ENCODE data around the gene TESMIN. TPM values are rescaled to one million over a fixed set of nuclear protein-coding genes. Genes with fewer than 3 reads are reported as not detected.

TESMIN gene
- total RNA-seq, 6 experiments from 2014 or later: 3.9 to 6.1 (median 5.0) TPM

- no peak for DNase-seq
Observed at GRCh38 chr11:68767672-68768071, 16.4 kb upstream of the TESMIN start.

GRCh38 chr11:68766786-68767185 is 15.5 kb upstream of the TESMIN start:
- no peak for TF ChIP-seq CTCF (IDR thresholded peaks at IDR 0.05)
- peaks cover 2% of the 10 kb centered on the region for H3K27me3 Mint-ChIP-seq (ENCODE audit: insufficient read depth)
- H3K36me3 Mint-ChIP-seq (ENCODE audit: low read depth): peaks cover 21% of the 10 kb centered on the region
- H3K4me1 Mint-ChIP-seq (ENCODE audit: low read depth): peaks cover 8% of the 10 kb centered on the region; the same call in 1 of the 2 replicates
- H3K4me3 Mint-ChIP-seq: no peak overlapping the region
- H3K27ac Mint-ChIP-seq: no peak overlapping the region
- no peaks in the 10 kb centered on the region for H3K9me3 Mint-ChIP-seq
- DNase-seq: no peak

More at GRCh38 chr11:68767672-68768071, 16.4 kb upstream of the TESMIN start:
- Mint-ChIP-seq H3K36me3 (ENCODE audit: low read depth) (peaks cover 15% of the 10 kb centered on the region), H3K4me3 (no peak overlapping the region), H3K4me1 (ENCODE audit: low read depth) (peaks cover 8% of the 10 kb centered on the region; the same call in 1 of the 2 replicates), H3K27ac (no peak overlapping the region), H3K27me3 (ENCODE audit: insufficient read depth) (peaks cover 2% of the 10 kb centered on the region), H3K9me3 (no peaks in the 10 kb centered on the region)
- TF ChIP-seq CTCF (IDR thresholded peaks at IDR 0.05): no peak

- no peaks in the 10 kb centered on the region for H3K9me3 Mint-ChIP-seq
- peaks cover 17% of the 10 kb centered on the region for H3K36me3 Mint-ChIP-seq (ENCODE audit: low read depth)
- DNase-seq: no peak
- peaks cover 2% of the 10 kb centered on the region for H3K27me3 Mint-ChIP-seq (ENCODE audit: insufficient read depth)
- H3K4me3 Mint-ChIP-seq: no peak overlapping the region
- no peak for TF ChIP-seq CTCF (IDR thresholded peaks at IDR 0.05)
- peaks cover 8% of the 10 kb centered on the region; the same call in 1 of the 2 replicates for H3K4me1 Mint-ChIP-seq (ENCODE audit: low read depth)
- no peak overlapping the region for H3K27ac Mint-ChIP-seq
Observed at GRCh38 chr11:68764746-68765145, 13.4 kb upstream of the TESMIN start.

GRCh38 chr11:68763926-68764657 is 12.8 kb upstream of the TESMIN start:
- H3K27me3 Mint-ChIP-seq (ENCODE audit: insufficient read depth): peaks cover 2% of the 10 kb centered on the region
- peaks cover 17% of the 10 kb centered on the region for H3K36me3 Mint-ChIP-seq (ENCODE audit: low read depth)
- peak; percentile 11; the same call in 1 of the 2 replicates for TF ChIP-seq CTCF (IDR thresholded peaks at IDR 0.05)
- no peaks in the 10 kb centered on the region for H3K9me3 Mint-ChIP-seq
- H3K4me1 Mint-ChIP-seq (ENCODE audit: low read depth): peaks cover 8% of the 10 kb centered on the region; the same call in 1 of the 2 replicates
- no peak for DNase-seq
- no peak overlapping the region; the same call in 1 of the 2 replicates for H3K27ac Mint-ChIP-seq
- no peak overlapping the region for H3K4me3 Mint-ChIP-seq

GRCh38 chr11:68763181-68763721 is 11.9 kb upstream of the TESMIN start:
- H3K9me3 Mint-ChIP-seq: no peaks in the 10 kb centered on the region
- peaks cover 8% of the 10 kb centered on the region; the same call in 1 of the 2 replicates for H3K4me1 Mint-ChIP-seq (ENCODE audit: low read depth)
- H3K27ac Mint-ChIP-seq: peak overlapping the region; percentile 34; the same call in 1 of the 2 replicates
- H3K27me3 Mint-ChIP-seq (ENCODE audit: insufficient read depth): peaks cover 2% of the 10 kb centered on the region
- no peak for TF ChIP-seq CTCF (IDR thresholded peaks at IDR 0.05)
- H3K36me3 Mint-ChIP-seq (ENCODE audit: low read depth): peaks cover 11% of the 10 kb centered on the region
- DNase-seq: peak; percentile 17
- H3K4me3 Mint-ChIP-seq: no peak overlapping the region; the same call in 1 of the 2 replicates
